GM19238 (cell line): ENCODE results near the gene STX7.

Experiments
- DNase-seq: peaks from one replicate; pipeline ENCODE4 v3.0.0; 2011; ENCODE audit warnings: low spot score; ENCODE audit not compliant: insufficient read length

The STX7 gene

DNA sequence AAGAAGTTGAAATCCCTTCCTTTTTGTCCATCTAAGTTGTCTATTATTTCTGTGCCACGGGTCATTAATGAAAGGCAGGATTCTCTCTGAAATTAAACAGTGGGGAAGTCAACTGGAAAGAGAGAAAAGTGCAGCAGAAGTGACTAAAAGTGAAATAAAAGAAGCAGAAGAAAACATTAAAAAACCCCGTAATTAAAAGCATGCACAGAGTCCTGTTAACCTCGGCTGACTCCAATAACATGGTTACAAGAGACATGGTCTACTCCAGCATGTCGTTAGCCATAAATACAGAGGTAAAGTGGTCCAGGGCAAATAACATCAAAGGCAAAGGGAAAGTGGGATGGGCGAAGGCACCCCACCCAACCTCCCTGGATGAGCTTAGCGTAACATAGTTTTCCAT, 98.6 kb downstream of the STX7 start:
- DNase-seq = no peak

DNA sequence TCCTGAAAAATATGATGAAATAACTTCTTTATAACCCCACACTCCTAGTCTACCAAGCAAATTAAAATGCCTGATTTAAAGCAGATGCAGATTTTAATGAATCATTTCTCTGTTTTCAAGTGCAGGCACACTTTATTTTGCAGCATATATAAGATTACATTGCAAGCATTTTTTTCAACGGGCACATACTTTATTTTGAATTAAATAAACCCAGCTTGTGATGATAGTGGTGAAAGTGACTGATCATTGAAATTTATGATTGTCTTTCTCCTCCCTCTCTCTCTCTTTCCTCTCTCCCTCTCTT, 99.5 kb downstream of the STX7 start:
- no peak for DNase-seq

DNA sequence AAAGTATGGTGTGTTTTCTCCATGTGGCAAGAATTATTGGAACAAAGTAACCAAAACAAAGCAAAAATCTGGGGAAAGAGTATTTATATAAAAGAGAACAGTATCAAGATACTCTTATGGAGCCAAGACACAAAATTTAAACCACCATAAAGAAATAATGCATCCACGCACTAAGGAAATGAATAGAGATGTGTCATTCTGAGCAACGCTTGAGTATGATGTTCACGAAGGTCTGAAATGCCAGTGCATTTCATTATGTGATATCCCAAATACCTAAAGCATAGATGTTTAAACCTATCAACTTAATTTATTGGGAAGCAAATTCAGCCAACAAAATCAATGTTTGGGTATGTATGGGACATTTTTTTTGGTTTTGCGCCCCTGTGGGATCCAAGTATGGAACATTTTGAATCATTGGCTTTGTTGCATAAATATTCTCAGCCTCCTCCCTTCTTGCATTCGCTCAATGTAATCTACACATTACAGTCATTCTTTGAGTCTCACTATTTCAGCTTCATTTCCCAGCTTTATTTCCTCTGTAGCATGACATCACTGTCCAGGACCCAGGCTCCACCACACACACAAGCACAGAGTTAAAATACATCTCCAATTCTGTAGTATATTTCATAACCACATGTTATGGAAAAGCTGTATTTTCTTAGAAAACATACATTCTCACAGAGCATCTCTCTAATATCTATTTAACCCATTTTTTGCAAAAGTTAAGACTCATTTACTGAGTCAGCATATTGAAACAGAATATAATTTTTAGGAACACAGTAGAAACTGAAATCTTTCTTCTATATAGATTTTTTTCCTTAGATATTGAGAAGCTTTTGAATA, 100.0 kb downstream of the STX7 start:
- no peak for DNase-seq

DNA sequence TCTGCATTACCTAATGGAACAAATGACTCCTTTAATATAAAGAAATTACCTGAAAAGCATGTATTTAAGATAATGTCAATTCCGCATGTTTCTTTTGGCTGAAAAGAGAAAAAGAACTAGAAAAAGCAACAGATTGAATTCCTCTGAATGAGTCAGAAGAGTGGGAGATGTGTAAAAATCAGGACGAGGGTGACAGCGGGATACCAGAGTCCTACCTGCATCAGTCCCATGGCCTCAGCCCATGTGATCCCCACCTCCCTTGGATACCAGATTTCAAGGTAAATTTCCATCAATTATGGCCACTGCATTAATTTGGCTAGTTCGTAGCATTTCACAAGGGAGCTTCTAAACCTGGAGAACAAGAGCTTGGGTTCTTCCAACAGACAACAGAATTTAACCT, 101.6 kb downstream of the STX7 start:
- DNase-seq = no peak

DNA sequence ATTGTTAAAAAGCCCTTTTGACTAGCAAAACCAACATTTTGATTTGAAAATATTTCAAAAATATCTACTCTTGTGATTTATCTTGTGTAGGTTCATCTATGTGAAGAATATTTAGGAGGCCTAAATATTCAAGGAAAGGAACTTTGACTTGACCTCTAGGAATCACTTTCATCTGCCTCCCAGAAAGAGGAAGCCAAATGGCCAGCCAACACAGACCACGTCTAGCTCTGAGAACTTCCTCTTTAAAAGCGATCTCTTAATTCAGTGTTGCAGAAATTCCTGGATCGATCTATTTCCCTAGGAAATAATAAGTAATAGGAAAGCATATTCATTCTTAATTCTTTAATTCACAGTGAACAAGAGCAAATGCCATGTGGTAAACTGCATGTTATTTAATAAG, 102.1 kb downstream of the STX7 start:
- DNase-seq = no peak

DNA sequence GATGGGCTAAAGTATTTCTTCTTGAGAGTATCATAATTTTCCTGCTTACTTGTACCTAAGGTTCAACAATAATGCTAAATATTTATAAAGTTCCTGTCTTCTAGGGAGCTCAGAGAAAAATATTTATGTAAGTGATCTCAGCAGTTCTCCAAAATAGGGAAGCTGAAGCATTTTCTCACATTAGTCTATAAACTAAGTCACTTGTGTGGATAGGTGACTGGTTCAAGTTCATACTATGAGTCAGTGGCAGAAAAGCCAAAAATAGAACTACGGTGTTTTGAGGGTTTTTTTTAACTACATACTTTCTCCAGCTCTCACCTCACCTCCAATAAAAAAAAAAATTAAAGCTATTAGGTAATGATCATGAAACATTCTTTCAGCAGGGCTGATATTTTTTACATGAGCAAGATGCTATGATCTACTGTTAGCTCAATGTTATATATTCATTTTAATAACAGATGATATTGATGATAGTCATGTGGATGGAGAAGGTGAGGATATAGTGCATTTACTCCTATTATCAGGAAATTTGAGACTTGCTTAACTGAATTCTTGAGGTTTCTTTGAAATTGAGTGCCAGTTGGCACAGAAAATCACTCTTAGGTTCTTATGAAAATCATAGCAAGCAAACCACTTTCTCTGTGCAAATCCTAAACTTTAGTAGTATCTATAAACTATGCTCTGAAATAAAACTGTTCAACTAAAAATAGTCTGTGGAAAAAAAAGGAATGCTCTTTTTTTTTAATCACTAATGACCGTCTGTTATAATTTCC, 107.6 kb downstream of the STX7 start:
- no peak for DNase-seq

DNA sequence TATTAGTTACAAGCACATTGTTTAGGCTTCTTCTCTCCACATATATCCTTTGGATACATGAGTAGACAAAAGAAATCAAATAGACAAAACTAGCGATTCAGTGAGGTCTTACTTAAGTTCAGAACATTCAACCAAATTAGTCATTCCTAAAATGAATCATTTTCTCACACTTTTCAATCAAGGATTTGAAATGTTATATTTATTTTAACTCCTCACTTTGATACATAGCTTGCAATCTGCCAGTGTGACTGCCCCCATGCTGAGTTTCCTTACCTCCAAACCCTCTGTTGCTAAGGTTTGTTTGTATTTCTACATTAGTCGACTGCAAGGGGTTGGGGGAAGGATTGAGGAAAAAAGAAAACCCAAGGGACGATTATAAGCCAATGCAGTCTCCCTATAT, 108.2 kb downstream of the STX7 start:
- no peak for DNase-seq

DNA sequence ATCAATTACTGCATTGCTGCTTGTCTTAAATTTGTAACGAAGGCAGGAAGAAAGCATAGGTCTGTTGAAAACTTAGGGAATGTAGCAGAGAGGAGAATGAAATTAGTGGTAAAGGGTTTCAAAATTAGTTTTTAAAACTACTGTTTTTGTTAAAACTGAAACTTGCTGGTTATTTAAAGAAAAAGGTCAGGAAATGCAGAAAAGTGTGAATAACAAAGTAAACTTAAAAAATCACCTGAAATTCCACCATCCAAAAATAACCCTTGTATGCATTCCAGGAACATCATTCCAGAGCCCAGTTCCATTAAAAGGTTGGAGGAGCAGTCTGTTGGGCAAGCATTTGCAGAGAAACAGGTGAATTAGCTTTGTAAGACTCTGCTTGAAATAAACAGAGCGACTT, 108.6 kb downstream of the STX7 start:
- DNase-seq = no peak

DNA sequence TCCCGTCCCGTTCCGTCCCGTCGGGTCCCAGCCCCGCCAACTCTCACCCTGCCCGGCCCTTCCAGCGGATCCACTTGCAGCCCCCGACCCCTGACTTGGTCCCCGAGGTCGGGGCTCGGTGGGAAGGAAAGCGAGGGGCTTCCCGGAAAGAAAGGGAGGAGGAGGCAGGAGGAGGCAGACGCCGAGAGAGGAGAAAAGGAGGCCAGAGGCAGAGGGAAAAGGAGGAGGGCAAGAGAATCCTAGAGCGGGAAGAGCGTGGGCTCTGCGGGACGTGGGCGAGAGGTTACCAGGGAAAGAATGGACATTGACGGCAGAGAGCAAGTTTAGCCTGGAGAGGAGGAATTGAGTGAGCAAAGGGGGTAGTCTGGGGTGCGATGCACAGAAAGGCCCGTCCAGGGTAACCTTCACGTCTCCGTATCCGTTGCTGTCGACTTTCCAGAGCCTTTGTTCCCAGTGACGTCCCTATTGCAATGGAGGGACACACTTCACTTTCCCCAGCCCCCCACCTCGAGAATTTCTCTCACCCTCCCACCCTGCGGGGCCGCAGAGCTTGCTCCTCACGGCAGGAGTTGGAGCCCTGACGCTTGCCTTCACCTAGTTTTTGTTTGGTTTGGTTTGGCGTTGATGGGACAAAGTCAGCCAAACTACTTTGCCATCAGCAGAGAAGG, 111.2 kb downstream of the STX7 start:
- DNase-seq = no peak

DNA sequence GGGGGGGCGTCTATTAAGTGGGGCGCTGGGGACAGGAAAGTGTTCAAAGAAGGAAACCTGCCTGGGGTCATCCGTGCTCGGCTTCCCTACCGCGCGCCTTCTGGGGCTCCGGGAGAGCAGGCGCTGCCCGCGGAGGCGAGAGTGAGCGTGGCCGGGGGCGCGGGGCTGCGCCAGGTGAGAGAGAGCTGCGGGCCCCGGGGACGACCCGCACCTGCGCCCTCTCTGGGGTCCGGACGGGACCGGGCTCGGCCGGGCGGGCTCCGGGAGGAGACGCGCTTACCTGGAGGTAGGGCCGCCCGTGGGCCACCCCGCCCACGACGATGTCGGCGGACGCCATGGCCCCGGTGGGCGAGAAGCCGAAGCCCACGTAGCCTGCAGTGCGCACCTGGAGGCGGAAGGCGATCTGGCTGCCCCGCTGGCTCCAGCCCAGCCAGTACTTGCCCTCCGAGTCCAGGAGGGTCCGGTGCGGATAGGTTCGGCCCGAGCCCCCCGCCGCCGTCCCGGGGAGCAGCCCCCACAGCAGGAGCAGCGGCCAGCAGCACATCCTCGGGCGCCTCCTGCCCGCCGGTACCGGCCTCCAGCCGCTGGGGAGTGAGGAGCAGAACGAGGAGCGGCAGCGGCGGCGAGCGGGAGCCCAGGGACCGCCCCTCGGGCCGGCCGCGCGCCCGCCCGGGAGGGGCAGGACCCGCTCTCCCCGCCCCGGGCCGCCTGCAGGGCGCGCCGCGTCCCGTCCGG, 111.9 kb downstream of the STX7 start, which contains the start of gene MOXD1:
MOXD1 (minus strand) TSS at position 593 of the 735 bp plus-strand sequence; CDS start at position 544, 49 bp downstream.
- DNase-seq = no peak

DNA sequence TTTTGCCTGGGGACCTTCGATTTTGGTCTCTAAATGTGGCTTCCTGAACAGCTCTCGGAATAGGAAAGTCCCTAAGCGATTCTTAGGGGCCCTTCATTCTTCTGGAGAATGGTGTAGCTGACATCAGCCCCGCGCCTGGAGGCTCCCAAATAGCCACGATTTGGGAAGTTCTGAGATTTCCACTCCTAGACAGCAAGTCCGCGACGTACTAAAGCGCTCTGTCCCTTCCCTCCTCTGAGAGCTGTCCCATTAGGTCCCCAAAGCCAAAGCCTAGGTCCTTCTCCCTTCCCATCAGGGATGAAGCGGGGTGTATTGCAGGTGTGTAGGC, 112.4 kb downstream of the STX7 start:
- no peak for DNase-seq

DNA sequence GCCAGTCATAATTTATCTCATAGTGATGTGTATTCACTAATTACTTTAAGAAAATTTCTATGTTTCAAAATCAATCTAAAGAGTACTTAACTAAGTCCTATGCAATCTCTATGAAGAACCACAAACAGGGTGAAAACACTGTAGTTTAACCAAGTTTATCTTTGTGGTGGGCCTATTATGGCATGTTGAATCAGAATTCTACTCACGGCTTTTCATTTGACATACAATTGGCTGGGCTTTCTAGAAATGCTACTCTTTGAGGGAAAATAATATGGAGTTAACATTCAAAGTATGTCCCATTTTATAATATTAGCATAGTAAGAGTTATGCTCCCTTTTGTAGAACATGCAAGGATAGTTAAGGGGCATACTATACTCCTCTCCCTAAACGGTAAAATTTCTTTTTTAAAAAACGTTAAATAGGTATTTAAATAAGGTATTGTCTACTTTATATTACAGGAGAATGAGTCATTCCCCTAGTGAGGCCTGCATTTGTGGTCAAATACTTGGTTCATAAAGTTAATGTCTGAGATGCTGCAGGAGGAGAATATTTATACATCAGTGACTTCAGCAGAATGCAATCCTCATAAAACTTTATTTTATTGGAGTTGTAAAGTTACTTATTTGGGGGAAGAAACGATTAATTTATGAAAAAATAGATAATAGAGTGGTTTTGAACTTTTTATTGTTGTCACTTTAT, 113.4 kb downstream of the STX7 start:
- DNase-seq = no peak
